PFSK-1 (cell line): ENCODE measurements around the gene CNTLN.

ENCODE experiments used
- FOXP2 ChIP-seq: optimal IDR thresholded peaks from 2 replicates; pipeline ENCODE3; 2011; ENCODE audit warnings: borderline replicate concordance, control low read depth, inconsistent platforms; ENCODE audit not compliant: insufficient read depth; ENCODE audit errors: extremely low read length, extremely low read depth
- POLR2AphosphoS5 ChIP-seq: IDR thresholded peaks from 2 replicates; pipeline ENCODE4 v1.6.1; 2012; ENCODE audit warnings: low read depth, mild to moderate bottlenecking, control low read depth, low read length, moderate library complexity
- SIN3A ChIP-seq: IDR thresholded peaks from 2 replicates; pipeline ENCODE4 v1.6.1; 2012; ENCODE audit warnings: mild to moderate bottlenecking, low read length, moderate library complexity, borderline replicate concordance; ENCODE audit not compliant: insufficient read depth
- TAF1 ChIP-seq: IDR thresholded peaks from 2 replicates; pipeline ENCODE4 v1.6.1; 2012; ENCODE audit warnings: low read length, control low read depth, borderline replicate concordance; ENCODE audit not compliant: insufficient read depth
- TF ChIP-seq, protein P1 (sequence below), 2 experiments: IDR thresholded peaks; 2 replicates each; pipeline versions ENCODE4 v1.6.1 to v1.8.0; 2011 to 2012; ENCODE audit warnings: low read depth in 2 of 2, low read length in 2 of 2, control low read depth in 1 of 2, inconsistent platforms in 1 of 2, mild to moderate bottlenecking in 1 of 2, moderate library complexity in 1 of 2; ENCODE audit not compliant: insufficient read depth in 1 of 2

Gene CNTLN

DNA sequence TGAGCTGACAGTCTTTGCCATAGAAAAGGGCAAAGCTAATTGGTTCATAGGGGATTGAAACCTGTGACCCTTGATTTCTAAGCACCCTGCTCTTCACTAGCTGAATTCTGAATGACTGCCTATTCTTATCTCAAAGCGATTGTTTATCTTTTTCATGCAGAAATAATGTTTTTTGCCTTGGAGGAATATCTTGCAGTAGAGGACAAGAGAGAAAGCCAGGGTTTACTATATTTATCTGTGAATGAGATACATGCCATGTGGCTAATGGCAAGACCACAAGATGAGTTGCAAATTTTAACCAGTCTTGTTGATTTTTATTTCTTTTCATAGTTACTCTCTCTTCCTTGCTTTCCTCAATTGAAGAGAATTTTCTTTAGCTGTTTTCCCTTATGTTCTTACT is 185.0 kb downstream of the CNTLN start:
- no peak for TF ChIP-seq SIN3A
- TF ChIP-seq POLR2AphosphoS5, result no peak
- TF ChIP-seq FOXP2, result no peak
- TF ChIP-seq TAF1, result no peak
- TF ChIP-seq, protein P1, sequence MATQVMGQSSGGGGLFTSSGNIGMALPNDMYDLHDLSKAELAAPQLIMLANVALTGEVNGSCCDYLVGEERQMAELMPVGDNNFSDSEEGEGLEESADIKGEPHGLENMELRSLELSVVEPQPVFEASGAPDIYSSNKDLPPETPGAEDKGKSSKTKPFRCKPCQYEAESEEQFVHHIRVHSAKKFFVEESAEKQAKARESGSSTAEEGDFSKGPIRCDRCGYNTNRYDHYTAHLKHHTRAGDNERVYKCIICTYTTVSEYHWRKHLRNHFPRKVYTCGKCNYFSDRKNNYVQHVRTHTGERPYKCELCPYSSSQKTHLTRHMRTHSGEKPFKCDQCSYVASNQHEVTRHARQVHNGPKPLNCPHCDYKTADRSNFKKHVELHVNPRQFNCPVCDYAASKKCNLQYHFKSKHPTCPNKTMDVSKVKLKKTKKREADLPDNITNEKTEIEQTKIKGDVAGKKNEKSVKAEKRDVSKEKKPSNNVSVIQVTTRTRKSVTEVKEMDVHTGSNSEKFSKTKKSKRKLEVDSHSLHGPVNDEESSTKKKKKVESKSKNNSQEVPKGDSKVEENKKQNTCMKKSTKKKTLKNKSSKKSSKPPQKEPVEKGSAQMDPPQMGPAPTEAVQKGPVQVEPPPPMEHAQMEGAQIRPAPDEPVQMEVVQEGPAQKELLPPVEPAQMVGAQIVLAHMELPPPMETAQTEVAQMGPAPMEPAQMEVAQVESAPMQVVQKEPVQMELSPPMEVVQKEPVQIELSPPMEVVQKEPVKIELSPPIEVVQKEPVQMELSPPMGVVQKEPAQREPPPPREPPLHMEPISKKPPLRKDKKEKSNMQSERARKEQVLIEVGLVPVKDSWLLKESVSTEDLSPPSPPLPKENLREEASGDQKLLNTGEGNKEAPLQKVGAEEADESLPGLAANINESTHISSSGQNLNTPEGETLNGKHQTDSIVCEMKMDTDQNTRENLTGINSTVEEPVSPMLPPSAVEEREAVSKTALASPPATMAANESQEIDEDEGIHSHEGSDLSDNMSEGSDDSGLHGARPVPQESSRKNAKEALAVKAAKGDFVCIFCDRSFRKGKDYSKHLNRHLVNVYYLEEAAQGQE (IDR thresholded peaks at IDR 0.05; ENCODE audit: insufficient read depth in 1 of 2, low read depth in 2 of 2, low read length in 2 of 2), result no peak

DNA sequence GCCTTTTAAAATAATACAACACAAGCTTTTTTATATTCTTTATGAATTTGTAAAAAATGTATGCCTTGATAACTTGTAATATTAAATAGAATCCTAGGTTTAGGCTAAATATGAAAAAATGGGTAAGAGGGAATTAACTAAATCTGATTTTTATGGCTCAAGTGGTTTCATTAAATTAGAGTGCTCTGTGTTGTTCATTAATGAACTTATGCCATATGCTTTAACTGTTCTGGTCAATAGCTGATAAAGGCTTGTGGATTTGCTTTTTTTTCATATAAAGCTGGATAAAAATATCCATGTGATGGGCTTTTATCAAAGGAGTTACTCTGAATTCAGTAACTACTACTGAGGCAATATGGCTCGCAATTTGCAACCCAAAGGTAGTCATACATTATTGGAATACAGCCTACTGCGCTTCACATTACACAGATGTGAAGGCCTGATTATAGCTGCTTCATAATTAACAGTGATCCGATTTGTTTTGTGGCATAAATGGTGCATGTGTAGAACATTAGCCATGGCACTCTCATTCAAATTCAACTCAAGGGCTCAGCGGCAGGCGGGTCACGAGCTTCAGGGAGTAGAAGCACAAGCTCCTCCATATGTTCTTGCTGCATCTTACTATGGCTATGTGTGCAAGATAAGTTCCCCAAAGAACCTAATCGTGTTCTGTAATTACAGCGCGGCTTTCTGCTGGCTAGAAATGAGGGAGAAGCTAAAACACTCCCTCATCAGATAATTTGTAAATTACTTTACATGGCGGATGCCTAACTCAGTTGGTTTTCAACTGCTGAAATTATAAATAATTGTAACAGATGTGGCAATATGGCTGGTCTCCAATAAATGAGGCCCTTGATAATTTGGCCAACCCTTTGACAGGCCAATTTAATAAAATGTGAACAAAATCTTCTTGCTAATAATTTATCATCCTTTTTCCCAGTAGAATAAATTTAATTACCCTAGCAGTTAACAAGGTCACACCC is 188.3 kb downstream of the CNTLN start:
- TF ChIP-seq SIN3A, result no peak

DNA sequence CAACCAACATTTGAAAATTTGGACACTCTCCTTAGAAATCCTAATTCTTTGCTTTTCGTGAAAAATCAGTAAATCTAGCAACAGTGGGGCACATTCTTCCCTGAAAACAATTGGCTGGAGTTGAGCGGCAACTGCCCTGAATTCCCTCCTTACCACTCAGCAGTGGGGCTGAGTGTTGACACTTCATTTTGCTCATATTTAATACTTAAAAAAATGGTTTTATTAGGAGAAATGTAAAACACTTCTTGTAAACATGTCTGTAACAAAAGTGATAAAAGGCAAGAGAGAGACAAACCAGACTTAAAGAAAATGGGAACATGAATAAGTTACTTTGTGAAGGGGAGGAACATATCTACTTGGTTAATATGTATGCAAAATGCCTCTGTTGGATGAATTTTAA is 193.5 kb downstream of the CNTLN start:
- TF ChIP-seq SIN3A (no peak), FOXP2 (no peak), TAF1 (no peak), POLR2AphosphoS5 (no peak)
- TF ChIP-seq, protein P1 (IDR thresholded peaks at IDR 0.05; ENCODE audit: insufficient read depth in 1 of 2, low read depth in 2 of 2, low read length in 2 of 2), result no peak

DNA sequence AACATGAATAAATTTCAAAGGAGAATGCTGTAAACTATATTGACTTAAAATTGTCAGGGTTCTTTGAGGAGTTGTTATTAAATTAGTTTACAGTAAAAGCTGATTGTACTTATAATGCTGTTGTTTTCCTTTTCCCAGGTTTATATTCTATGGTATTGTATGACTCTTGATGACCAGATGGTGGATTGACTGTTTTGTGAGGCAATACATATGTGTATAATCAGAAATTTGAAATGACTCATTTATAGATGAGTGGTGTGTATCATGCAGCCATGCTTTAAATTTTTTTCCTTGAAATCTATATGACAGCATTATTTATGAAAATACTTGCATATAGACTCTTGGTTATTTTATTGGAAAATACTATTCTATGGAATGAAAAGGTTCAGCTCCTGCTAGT is 195.3 kb downstream of the CNTLN start:
- TF ChIP-seq, protein P1 (IDR thresholded peaks at IDR 0.05; ENCODE audit: insufficient read depth in 1 of 2, low read depth in 2 of 2, low read length in 2 of 2), result no peak
- TF ChIP-seq SIN3A (no peak), FOXP2 (no peak), POLR2AphosphoS5 (no peak), TAF1 (no peak)

DNA sequence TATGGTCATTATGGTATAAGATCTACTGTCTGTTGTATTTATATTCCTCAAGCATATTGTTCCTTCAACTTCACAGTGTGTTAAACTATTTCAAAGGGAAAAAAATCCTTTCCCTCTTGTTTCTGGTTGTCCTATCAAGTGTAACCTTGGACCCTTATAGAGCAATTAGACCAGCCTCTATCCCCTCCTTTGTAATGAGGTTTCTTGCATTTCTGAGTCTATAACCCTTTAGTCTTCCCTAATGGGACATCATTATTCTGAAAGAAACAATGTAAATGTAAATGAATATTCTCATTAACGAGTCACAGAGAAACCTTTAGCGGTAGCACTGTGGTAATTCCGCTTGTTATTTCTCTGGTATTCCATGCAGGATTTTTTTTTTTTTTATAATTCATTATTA is 197.3 kb downstream of the CNTLN start:
- no peak for TF ChIP-seq TAF1
- no peak for TF ChIP-seq POLR2AphosphoS5
- TF ChIP-seq, protein P1 (IDR thresholded peaks at IDR 0.05; ENCODE audit: insufficient read depth in 1 of 2, low read depth in 2 of 2, low read length in 2 of 2), result no peak
- no peak for TF ChIP-seq SIN3A
- TF ChIP-seq FOXP2, result no peak
